Measurements from ENCODE around the gene CAMKK2.

GRCh38 chr12:121293603-121294002 is 2.9 kb downstream of the CAMKK2 start:
- no peak for TF ChIP-seq POLR2A (IDR thresholded peaks at IDR 0.05; ENCODE audit: low read depth, low read length)
- TF ChIP-seq POLR2AphosphoS5 (IDR thresholded peaks at IDR 0.05; ENCODE audit: low read depth, low read length) = no peak
- TF ChIP-seq POU2F2 (IDR thresholded peaks at IDR 0.05; ENCODE audit: low read depth, low read length) = no peak
